K562 (cell line): Measurements from ENCODE around the gene TAAR9. TPM values are rescaled to one million over a fixed set of nuclear protein-coding genes. Genes with fewer than 3 reads are reported as not detected.
A peak's percentile ranks its signal among the peaks of the same experiment; 100 is the strongest.

Experiments
- ATAC-seq: fragments of 200-7000 bp; cut with Tn5 transposase; 3 replicates; pipeline ENCODE4 v1.9.1; 2020; ENCODE audit warnings: moderate library complexity
- BruUV-seq: library from RNA; stranded (reverse); fragments of 400-500 nt; replicated peaks from 2 replicates; lab custom pipeline; 2021; lab: Mats Ljungman, UMichigan
- CTCF ChIA-PET: fragments of 300-600 bp; formaldehyde crosslinking; extraction: SDS; loops from one replicate; lab custom pipeline; 2021; ENCODE audit warnings: low intra/inter-chr PET ratio; lab: Yijun Ruan, JAX
- POLR2A ChIA-PET: fragments of 300-600, 350-650 bp; sonication (Branson Sonifier 250); formaldehyde crosslinking; extraction: SDS; loops from one replicate; lab custom pipeline; 2021; ENCODE audit warnings: antibody characterized with exemption, inconsistent platforms; lab: Yijun Ruan, JAX
- DNase-seq, 4 experiments: peaks; one replicate each; pipeline versions ENCODE4 v3.0.0 to v3.0.0-alpha.2; 2011 to 2018; ENCODE audit warnings: low spot score in 3 of 4, mixed read lengths in 3 of 4; ENCODE audit errors: extremely low read depth in 1 of 4
- FAIRE-seq: peaks from 2 replicates; lab custom pipeline; 2011; peaks lifted over from hg19 to GRCh38; lab: Jason Lieb, UNC
- H2AFZ ChIP-seq: 2 replicates; pipeline ENCODE4 v1.6.0; 2011; ENCODE audit warnings: low read depth, low read length, control low read depth, inconsistent platforms
- H3K27ac ChIP-seq: fragments of 200-600 bp; 3 replicates; pipeline ENCODE4 v1.8.0; 2011; ENCODE audit warnings: low read depth, mild to moderate bottlenecking, control low read depth, inconsistent platforms, low read length, moderate library complexity, mixed read lengths; ENCODE audit errors: extremely low read depth
- H3K27me3 ChIP-seq, 2 experiments: fragments of 300-600 bp in 1 of 2; 2 replicates in 1 of 2; 3 replicates in 1 of 2; pipeline versions ENCODE4 v1.6.0 to v1.8.0; 2011; ENCODE audit warnings: inconsistent platforms in 2 of 2, low read length in 2 of 2, mild to moderate bottlenecking in 1 of 2, mixed read lengths in 1 of 2, moderate library complexity in 1 of 2; ENCODE audit not compliant: control insufficient read depth in 2 of 2, insufficient read depth in 2 of 2
- H3K36me3 ChIP-seq: fragments of 300-600 bp; 3 replicates; pipeline ENCODE4 v1.8.0; 2011; ENCODE audit warnings: mild to moderate bottlenecking, low read length, inconsistent platforms; ENCODE audit not compliant: control insufficient read depth, insufficient read depth
- H3K4me1 ChIP-seq, 2 experiments: fragments of 200-600 bp in 1 of 2; replicated peaks in 1 of 2; 2 replicates in 1 of 2; 3 replicates in 1 of 2; pipeline versions ENCODE4 v1.5.1 to v1.8.0; 2011; ENCODE audit warnings: inconsistent platforms in 2 of 2, low read length in 2 of 2, mild to moderate bottlenecking in 1 of 2, mixed read lengths in 1 of 2, moderate library complexity in 1 of 2; ENCODE audit not compliant: control insufficient read depth in 2 of 2, insufficient read depth in 2 of 2
- H3K4me2 ChIP-seq: 2 replicates; pipeline ENCODE4 v1.6.1; 2011; ENCODE audit warnings: low read length, control low read depth, inconsistent platforms, mixed read lengths; ENCODE audit not compliant: insufficient read depth
- H3K4me3 ChIP-seq: fragments of 200-600 bp; sonication (generic), shearing (Covaris generic); 2 replicates; pipeline ENCODE4 v1.5.1; 2016; ENCODE audit warnings: control low read depth, inconsistent platforms
- H3K79me2 ChIP-seq: fragments of 200-600 bp; 3 replicates; pipeline ENCODE4 v1.8.0; 2011; ENCODE audit warnings: low read length, inconsistent platforms; ENCODE audit not compliant: control insufficient read depth, insufficient read depth
- H3K9ac ChIP-seq, 2 experiments: 2 replicates each; pipeline versions ENCODE4 v1.6.0 to v1.6.1; 2011; ENCODE audit warnings: low read depth in 2 of 2, low read length in 2 of 2, control low read depth in 1 of 2, inconsistent platforms in 1 of 2, mild to moderate bottlenecking in 1 of 2, mixed read lengths in 1 of 2; ENCODE audit not compliant: insufficient read depth in 1 of 2
- H3K9me1 ChIP-seq: one replicate; pipeline ENCODE4 v1.6.0; 2011; ENCODE audit warnings: inconsistent platforms, mild to moderate bottlenecking, low read length, moderate library complexity; ENCODE audit not compliant: control insufficient read depth, insufficient read depth
- H3K9me3 ChIP-seq: replicated peaks from 2 replicates; pipeline ENCODE4 v1.5.1; 2011; ENCODE audit warnings: low read depth, low read length, inconsistent platforms; ENCODE audit not compliant: control insufficient read depth, insufficient read depth
- H4K20me1 ChIP-seq: replicated peaks from 2 replicates; pipeline ENCODE4 v1.6.1; 2011; ENCODE audit warnings: low read length, inconsistent platforms, mixed read lengths; ENCODE audit not compliant: control insufficient read depth, insufficient read depth
- CREB1 ChIP-seq, 2 experiments: sonication (generic) in 1 of 2; formaldehyde crosslinking in 1 of 2; IDR thresholded peaks; 2 replicates each; pipeline versions ENCODE4 v1.6.1 to v1.8.0; 2012 to 2022; ENCODE audit warnings: inconsistent platforms in 1 of 2, mild to moderate bottlenecking in 1 of 2, missing genetic modification reagents in 1 of 2, moderate library complexity in 1 of 2
- EHMT2 ChIP-seq: fragments of 450-650 bp; IDR thresholded peaks from 2 replicates; pipeline ENCODE4 v1.6.1; 2018; ENCODE audit warnings: antibody characterized with exemption
- HMBOX1 ChIP-seq: sonication (generic); IDR thresholded peaks from 2 replicates; pipeline ENCODE4 v1.6.1; 2016
- PURB ChIP-seq: sonication (generic); formaldehyde crosslinking; IDR thresholded peaks from 2 replicates; pipeline ENCODE4 v1.9.0; 2021; ENCODE audit warnings: low read depth, mild to moderate bottlenecking, missing genetic modification reagents
- RBFOX2 ChIP-seq: fragments of 200-400 bp; formaldehyde crosslinking; IDR thresholded peaks from 2 replicates; pipeline ENCODE4 v1.6.1; 2017; ENCODE audit warnings: low read depth, mild to moderate bottlenecking, low read length, moderate library complexity
- ZNF644 ChIP-seq: fragments of 200-800 bp; sonication (Bioruptor generic); IDR thresholded peaks from 2 replicates; pipeline ENCODE4 v1.6.1; 2016; ENCODE audit warnings: low read depth, missing genetic modification characterization, missing compliant biosample characterization
- WGBS: fragments of 100-300 bp; shearing (Covaris generic); methylation state at CpG from one replicate; pipeline ENCODE4 v1.1.6; 2016; ENCODE audit warnings: low coverage, mixed read lengths; ENCODE audit not compliant: insufficient coverage; ENCODE audit errors: missing lambda C conversion rate; 5-methylcytosine and 5-hydroxymethylcytosine counted together
- in situ Hi-C: fragments of 300-500 bp; cut with MboI; formaldehyde crosslinking; loops from 4 replicates; pipeline ENCODE4 v1.15.0; 2018; ENCODE audit warnings: inconsistent platforms, mixed read lengths
- intact Hi-C: fragments of 100-400 bp; cut with micrococcal nuclease; formaldehyde crosslinking; loops from 2 replicates; pipeline ENCODE4 v1.14.2; 2022
- polyA plus RNA-seq, 8 experiments: library from polyadenylated mRNA; depleted of rRNA in 4 of 8; stranded (reverse) in 5 of 8; unstranded in 3 of 8; fragments of >200 nt; fragmentation: Nextera tagmentation in 2 of 8; fragmentation: Illumina TruSeq in 1 of 8; extraction: Ambion mirVana in 2 of 8; extraction: Trizol in 1 of 8; gene quantifications; 2 replicates each; pipeline versions ENCODE4 v1.2.1 to v1.2.3, GENCODE V29; 2011 to 2014; ENCODE audit warnings: inconsistent platforms in 1 of 8, missing spikeins in 1 of 8
- total RNA-seq, 7 experiments: library from RNA; depleted of rRNA in 6 of 7; stranded (reverse); fragments of >200 nt in 6 of 7; fragmentation: Illumina TruSeq in 2 of 7; extraction: Trizol in 2 of 7; gene quantifications; 2 replicates each; pipeline versions ENCODE4 v1.2.1 to v1.2.3, GENCODE V29; 2011 to 2021; ENCODE audit warnings: low replicate concordance in 1 of 7

Gene TAAR9
- total and polyA plus RNA-seq, 9 of the 15 experiments (the other 6 are each of a cell fraction or from before 2014, with no cell fraction given): not detected

- TF ChIP-seq EHMT2 (peak; percentile 20; the same call in 1 of the 2 replicates), PURB (CRISPR knock-in tag) (no peak), CREB1 (IDR thresholded peaks at IDR 0.05) (no peak), CREB1 (CRISPR knock-in tag; IDR thresholded peaks at IDR 0.05) (no peak)
Measured at GRCh38 chr6:132511210-132511830, 26.8 kb upstream of the TAAR9 start (continued).

GRCh38 chr6:132511831-132512220, 26.3 kb upstream of the TAAR9 start:
- in situ Hi-C loops: loop anchor here (25.0 kb wide), 1 partner anchor 1575 kb away; no protein-coding TSS in a partner anchor
- BruUV-seq: no TSS peak
- peak in 1 of 4 experiments; percentile 41 for DNase-seq

More at GRCh38 chr6:132511831-132512220, 26.3 kb upstream of the TAAR9 start:
- intact Hi-C loops: loop anchor here (5.0 kb wide), 1 partner anchor 300 kb away; the partner anchor contains the start of gene RPS12
- peak overlapping the region; percentile 75 for H3K4me2 ChIP-seq
- FAIRE-seq (no peak), ATAC-seq (0 out of 3 replicates have a peak, but pooled peaks have one; percentile 8)
- no peaks in the 10 kb centered on the region for H3K9me1 ChIP-seq
- H2AFZ ChIP-seq: no peak overlapping the region; the same call in 1 of the 2 replicates
- H3K4me1 ChIP-seq: peaks cover 0 to 14% of the 10 kb centered on the region in 2 experiments; a peak in 3 of 5 replicates
- peaks cover 59% of the 10 kb centered on the region for H3K79me2 ChIP-seq
- no peaks in the 10 kb centered on the region for H3K27me3 ChIP-seq
- WGBS: 0% methylated on average over 2 of the region's 2 CpGs
- H3K36me3 ChIP-seq: peaks cover 7% of the 10 kb centered on the region; the same call in 2 of the 3 replicates
- peak overlapping the region; percentile 61; the same call in 2 of the 3 replicates for H3K27ac ChIP-seq
- TF ChIP-seq ZNF644 (0 out of 2 replicates have a peak, but pooled peaks have one; percentile 17), RBFOX2 (no peak), HMBOX1 (peak; percentile 36; the same call in 1 of the 2 replicates)
- H4K20me1 ChIP-seq: no peaks in the 10 kb centered on the region
- POLR2A ChIA-PET: no interaction called here
- peak overlapping the region; percentile 77 for H3K4me3 ChIP-seq
- peak overlapping the region in 1 of 2 experiments; percentile 73; a peak in 3 of 4 replicates for H3K9ac ChIP-seq
- CTCF ChIA-PET: no interaction called here
- no peaks in the 10 kb centered on the region for H3K9me3 ChIP-seq
